Activated CD8-positive, alpha-beta T cell treated with anti-CD3 and anti-CD28 coated beads for 36 hours (primary cell): ENCODE results near the gene HS3ST2. TPM values are rescaled to one million over a fixed set of nuclear protein-coding genes. Genes with fewer than 3 reads are reported as not detected.

Experiments
- ATAC-seq: fragments of 200-7000 bp; cut with Tn5 transposase; one replicate; pipeline ENCODE4 v1.10.0; 2021; ENCODE audit warnings: mild to moderate bottlenecking, moderate library complexity
- CTCF ChIA-PET: fragments of 350-600 bp; sonication (Branson Sonifier 250); formaldehyde crosslinking; loops from one replicate; lab custom pipeline; 2021; ENCODE audit warnings: antibody characterized with exemption; lab: Charles Lee
- POLR2A ChIA-PET: fragments of 350-600 bp; sonication (Branson Sonifier 250); formaldehyde crosslinking; loops from one replicate; lab custom pipeline; 2021; ENCODE audit warnings: antibody characterized with exemption; lab: Charles Lee
- DNase-seq: peaks from one replicate; pipeline ENCODE4 v3.0.0-alpha.2; 2020
- H3K27ac Mint-ChIP-seq: one replicate; pipeline ENCODE4 v1.8.0; 2021; ENCODE audit warnings: mild to moderate bottlenecking, mixed read lengths
- H3K27me3 Mint-ChIP-seq: one replicate; pipeline ENCODE4 v1.8.0; 2021; ENCODE audit warnings: mixed read lengths
- H3K36me3 Mint-ChIP-seq: one replicate; pipeline ENCODE4 v1.8.0; 2021; ENCODE audit warnings: low read depth, mixed read lengths
- H3K4me1 Mint-ChIP-seq: one replicate; pipeline ENCODE4 v1.8.0; 2021; ENCODE audit warnings: low read depth, mixed read lengths
- H3K4me3 Mint-ChIP-seq: one replicate; pipeline ENCODE4 v1.8.0; 2021; ENCODE audit warnings: mild to moderate bottlenecking, moderate library complexity, mixed read lengths
- H3K9me3 Mint-ChIP-seq: one replicate; pipeline ENCODE4 v1.8.0; 2021; ENCODE audit warnings: mixed read lengths
- intact Hi-C: fragments of 100-400 bp; cut with micrococcal nuclease; formaldehyde crosslinking; loops from one replicate; pipeline ENCODE4 v1.10.0; 2022
- total RNA-seq, 2 experiments: library from RNA; stranded (reverse); gene quantifications; one replicate each; pipeline ENCODE4 v1.2.3, GENCODE V29; 2021
- TF ChIP-seq, protein P1 (sequence below): fragments of 200-600 bp; IDR thresholded peaks from one replicate; pipeline ENCODE4 v1.8.0; 2022; ENCODE audit warnings: antibody characterized with exemption, mild to moderate bottlenecking

HS3ST2 gene
- total RNA-seq, 2 experiments from 2014 or later, result not detected

DNA sequence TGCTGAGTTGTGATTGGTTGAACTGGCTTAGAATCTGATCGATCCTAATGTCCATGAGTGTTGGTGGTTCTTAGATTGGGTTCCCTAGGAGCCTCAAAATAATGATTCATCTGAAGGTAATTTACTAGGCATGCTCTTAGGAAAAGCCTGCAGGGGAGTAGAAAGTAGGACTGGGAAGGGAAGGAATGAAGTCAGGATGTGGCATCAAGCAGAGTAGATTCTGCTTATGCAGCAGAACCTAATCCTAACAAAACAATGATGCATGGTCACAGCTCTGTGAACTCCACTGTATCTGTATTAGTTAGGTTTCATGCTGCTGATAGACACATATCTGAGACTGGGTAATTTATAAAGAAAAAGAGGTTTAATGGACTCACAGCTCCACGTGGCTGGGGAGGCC lies 132.5 kb downstream of the HS3ST2 start:
- intact Hi-C loops, result no loop called here

DNA sequence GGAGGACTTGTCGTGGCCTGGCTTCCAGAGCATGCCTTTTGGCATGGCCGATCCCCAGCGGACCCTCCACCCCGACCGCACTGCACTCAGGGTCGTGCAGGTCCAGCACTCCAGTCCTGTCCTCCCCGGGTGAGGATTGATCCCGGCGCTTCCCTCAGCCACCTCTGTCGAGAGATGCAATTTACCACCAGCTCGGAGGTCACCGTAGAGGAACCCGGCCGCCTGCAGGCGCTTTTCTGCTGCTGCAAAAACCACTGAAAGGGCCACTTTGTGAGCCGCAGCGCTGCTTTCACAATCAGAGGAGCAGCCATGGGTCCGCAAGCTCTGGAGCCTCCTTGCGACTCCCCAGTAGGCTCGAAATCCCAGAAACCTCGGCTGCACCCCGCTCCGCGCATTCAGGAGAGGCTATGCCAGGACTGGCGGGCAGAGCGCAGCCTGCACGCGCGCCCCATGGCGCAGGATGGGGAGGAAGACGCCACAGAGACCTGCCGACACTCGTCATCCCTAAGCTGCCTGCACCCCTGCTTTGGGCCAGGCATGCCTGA lies 134.2 kb downstream of the HS3ST2 start:
- ATAC-seq, result peak; percentile 49

More for the DNA sequence above, 132.5 kb downstream of the HS3ST2 start:
- ChIA-PET POLR2A (no interaction called here), CTCF (no interaction called here)
- H3K27me3 Mint-ChIP-seq, result peaks cover 37% of the 10 kb centered on the region
- no peak overlapping the region for H3K4me3 Mint-ChIP-seq
- no peaks in the 10 kb centered on the region for H3K9me3 Mint-ChIP-seq
- no peak overlapping the region for H3K27ac Mint-ChIP-seq
- H3K36me3 Mint-ChIP-seq, result no peaks in the 10 kb centered on the region
- DNase-seq (no peak), ATAC-seq (no peak)
- peaks cover 4% of the 10 kb centered on the region for H3K4me1 Mint-ChIP-seq
- TF ChIP-seq, protein P1, sequence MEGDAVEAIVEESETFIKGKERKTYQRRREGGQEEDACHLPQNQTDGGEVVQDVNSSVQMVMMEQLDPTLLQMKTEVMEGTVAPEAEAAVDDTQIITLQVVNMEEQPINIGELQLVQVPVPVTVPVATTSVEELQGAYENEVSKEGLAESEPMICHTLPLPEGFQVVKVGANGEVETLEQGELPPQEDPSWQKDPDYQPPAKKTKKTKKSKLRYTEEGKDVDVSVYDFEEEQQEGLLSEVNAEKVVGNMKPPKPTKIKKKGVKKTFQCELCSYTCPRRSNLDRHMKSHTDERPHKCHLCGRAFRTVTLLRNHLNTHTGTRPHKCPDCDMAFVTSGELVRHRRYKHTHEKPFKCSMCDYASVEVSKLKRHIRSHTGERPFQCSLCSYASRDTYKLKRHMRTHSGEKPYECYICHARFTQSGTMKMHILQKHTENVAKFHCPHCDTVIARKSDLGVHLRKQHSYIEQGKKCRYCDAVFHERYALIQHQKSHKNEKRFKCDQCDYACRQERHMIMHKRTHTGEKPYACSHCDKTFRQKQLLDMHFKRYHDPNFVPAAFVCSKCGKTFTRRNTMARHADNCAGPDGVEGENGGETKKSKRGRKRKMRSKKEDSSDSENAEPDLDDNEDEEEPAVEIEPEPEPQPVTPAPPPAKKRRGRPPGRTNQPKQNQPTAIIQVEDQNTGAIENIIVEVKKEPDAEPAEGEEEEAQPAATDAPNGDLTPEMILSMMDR, result no peak

DNA sequence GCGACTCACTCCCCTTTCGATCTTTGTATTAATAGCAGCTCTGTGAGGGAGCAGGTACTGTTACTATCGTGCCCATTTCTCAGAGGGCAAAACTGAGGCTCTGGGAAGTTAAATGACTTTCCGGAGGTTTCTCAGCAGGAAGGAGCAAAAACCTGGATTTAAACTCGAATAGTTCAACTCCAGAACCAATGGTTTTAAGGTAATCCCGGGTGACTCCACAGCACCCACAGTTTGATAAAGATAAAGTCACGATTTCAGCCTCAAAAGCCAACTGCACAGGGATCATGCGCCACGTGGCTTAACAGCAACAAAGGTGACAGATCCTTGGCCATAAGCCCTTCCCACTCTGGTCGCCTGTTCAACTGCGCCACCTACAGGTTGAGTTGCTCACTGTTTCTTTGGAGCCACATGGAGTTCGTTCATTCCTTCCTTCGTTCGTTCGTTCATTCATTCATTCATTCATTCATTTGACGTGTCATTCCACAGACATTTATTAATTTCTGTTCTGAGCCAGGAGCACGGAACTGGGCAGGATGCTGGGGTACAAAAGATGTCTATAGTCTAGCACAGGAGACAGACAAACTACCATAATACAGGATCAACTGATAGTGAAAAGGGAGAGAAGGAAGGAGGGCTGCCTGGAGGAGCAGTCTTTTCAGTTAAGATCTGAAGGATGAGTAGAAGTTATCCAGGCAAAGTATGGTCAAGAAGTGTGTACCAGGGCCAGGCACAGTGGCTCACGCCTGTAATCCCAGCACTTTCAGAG lies 134.8 kb downstream of the HS3ST2 start:
- DNase-seq, result peak; percentile 81
- Mint-ChIP-seq H3K4me1 (peaks cover 4% of the 10 kb centered on the region), H3K9me3 (no peaks in the 10 kb centered on the region), H3K27me3 (peaks cover 36% of the 10 kb centered on the region), H3K4me3 (no peak overlapping the region), H3K36me3 (no peaks in the 10 kb centered on the region), H3K27ac (no peak overlapping the region)
- intact Hi-C loops, result no loop called here
- TF ChIP-seq, protein P1, result peak; percentile 68
- POLR2A ChIA-PET, result interaction anchor here (0.6 to 0.7 kb wide), 2 partner anchors 45 to 794 kb away, joined by 3 read pairs; no protein-coding TSS in a partner anchor
- peak; percentile 79 for ATAC-seq
- CTCF ChIA-PET, result interaction anchor here (1.3 kb wide), 1 partner anchor 15 kb away, joined by 4 read pairs; no protein-coding TSS in a partner anchor

More for the DNA sequence above, 134.2 kb downstream of the HS3ST2 start:
- peaks cover 4% of the 10 kb centered on the region for H3K4me1 Mint-ChIP-seq
- no peak overlapping the region for H3K4me3 Mint-ChIP-seq
- no peaks in the 10 kb centered on the region for H3K9me3 Mint-ChIP-seq
- intact Hi-C loops, result no loop called here
- CTCF ChIA-PET, result interaction anchor here (1.3 kb wide), 1 partner anchor 15 kb away, joined by 4 read pairs; no protein-coding TSS in a partner anchor
- no peak for DNase-seq
- H3K27me3 Mint-ChIP-seq, result peaks cover 39% of the 10 kb centered on the region
- H3K27ac Mint-ChIP-seq, result no peak overlapping the region
- no peaks in the 10 kb centered on the region for H3K36me3 Mint-ChIP-seq
- POLR2A ChIA-PET, result no interaction called here
- TF ChIP-seq, protein P1, result no peak

DNA sequence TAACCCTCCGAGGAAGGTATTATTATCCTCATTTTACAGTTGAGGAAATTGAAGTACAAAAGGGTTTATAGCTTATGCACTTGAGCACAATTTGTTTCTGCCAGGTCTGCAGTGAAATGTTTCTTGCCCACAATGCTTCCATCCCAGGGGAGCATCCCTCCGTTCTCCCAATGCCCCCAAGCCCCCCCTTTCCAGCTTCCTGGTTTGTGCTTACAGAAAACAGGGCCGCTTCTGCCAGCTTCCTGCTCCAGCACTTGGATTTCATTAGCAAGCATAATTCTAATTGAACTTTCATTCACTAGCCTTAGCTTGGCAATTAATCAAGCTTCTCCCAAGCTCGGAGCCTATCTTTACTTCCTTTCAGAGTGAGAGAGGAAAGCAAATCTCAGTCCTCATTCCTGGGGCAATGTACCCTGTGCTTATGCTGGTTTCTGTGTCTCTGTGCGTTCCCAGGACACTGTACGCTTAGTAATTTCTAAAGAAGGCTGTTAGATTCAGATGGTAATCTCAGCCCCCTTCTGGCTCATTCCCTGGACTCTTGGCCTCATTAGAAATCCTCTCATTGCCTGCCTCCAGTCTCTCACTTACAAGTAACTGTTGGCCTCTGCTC lies 141.6 kb downstream of the HS3ST2 start:
- ATAC-seq, result no peak
- no peak for DNase-seq
- TF ChIP-seq, protein P1, result no peak
- ChIA-PET CTCF (no interaction called here), POLR2A (no interaction called here)
- H3K4me1 Mint-ChIP-seq, result no peaks in the 10 kb centered on the region
- intact Hi-C loops, result no loop called here
- H3K27me3 Mint-ChIP-seq, result peaks cover 14% of the 10 kb centered on the region
- no peak overlapping the region for H3K27ac Mint-ChIP-seq
- H3K36me3 Mint-ChIP-seq, result no peaks in the 10 kb centered on the region
- H3K9me3 Mint-ChIP-seq, result no peaks in the 10 kb centered on the region
- no peak overlapping the region for H3K4me3 Mint-ChIP-seq

DNA sequence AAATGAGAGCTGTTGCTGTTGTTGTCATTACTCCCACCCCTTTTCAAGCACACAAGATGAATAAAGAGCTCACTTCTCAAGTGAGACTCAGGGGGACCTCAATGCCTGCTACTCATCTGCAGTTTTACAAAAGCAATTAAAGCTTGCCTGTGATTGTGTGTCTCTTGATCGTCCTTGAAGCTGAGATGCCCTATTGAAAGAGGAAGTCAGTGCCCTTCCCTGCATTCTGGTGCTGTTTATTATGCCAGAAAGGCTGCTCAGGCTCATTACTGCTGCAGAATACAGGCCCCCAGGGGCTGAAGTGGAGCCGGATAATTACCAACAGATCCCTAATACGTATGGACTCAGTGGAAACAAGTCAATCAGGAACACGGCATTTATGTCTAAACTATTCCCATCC lies 147.2 kb downstream of the HS3ST2 start:
- Mint-ChIP-seq H3K27me3 (peaks cover 15% of the 10 kb centered on the region), H3K36me3 (no peaks in the 10 kb centered on the region), H3K4me1 (no peaks in the 10 kb centered on the region), H3K9me3 (no peaks in the 10 kb centered on the region), H3K4me3 (no peak overlapping the region), H3K27ac (no peak overlapping the region)
- POLR2A ChIA-PET, result no interaction called here
- no peak for ATAC-seq
- no peak for DNase-seq
- TF ChIP-seq, protein P1, result no peak
- CTCF ChIA-PET, result no interaction called here
- intact Hi-C loops, result no loop called here
